HTERT RPE-1 (cell line): Measurements from ENCODE around the gene RTF2.

Experiments used
- in situ Hi-C: fragments of 300-500 bp; cut with MboI; formaldehyde crosslinking; loops from 4 replicates; pipeline ENCODE4 v1.14.3; 2020; ENCODE audit warnings: low sequenced_read_pairs

RTF2 gene, protein sequence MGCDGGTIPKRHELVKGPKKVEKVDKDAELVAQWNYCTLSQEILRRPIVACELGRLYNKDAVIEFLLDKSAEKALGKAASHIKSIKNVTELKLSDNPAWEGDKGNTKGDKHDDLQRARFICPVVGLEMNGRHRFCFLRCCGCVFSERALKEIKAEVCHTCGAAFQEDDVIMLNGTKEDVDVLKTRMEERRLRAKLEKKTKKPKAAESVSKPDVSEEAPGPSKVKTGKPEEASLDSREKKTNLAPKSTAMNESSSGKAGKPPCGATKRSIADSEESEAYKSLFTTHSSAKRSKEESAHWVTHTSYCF

DNA sequence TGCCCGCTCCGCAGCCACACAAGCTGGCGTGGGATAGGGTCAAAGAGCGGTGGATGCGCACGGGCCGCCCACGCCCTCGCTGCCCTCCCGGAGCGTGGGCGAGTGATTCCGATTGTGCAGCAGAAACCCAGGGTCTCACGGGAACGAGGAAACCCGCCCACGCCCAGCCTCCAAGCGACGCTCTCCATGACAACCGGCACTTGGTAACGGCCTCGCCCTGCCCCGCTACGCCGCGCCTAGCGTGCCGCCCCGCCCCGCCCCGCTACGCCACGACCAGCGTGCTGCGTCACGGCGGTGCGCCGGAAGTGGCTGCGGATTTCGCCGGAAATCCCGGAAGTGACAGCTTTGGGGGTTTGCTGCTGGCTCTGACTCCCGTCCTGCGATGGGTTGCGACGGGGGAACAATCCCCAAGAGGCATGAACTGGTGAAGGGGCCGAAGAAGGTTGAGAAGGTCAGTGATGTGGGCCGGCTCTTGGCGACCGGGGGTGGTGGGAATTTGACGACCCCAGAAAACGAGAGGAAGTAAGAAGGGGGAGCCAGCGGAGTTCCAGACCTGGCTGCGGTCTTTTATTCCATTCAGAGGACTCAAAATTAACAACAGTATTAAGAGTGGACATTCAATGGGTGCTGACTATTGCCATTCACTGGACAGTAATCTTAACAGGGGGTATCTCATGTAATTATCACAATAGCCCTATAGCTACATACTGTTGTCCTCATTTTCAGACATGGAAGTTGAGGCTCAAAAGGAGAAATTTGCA is at the start of gene RTF2:
Gene RTF2 (plus strand): TSS at position 312 of the 761 bp plus-strand sequence. CDS start 71 bp downstream, at position 383.
- in situ Hi-C loops = no loop called here

DNA sequence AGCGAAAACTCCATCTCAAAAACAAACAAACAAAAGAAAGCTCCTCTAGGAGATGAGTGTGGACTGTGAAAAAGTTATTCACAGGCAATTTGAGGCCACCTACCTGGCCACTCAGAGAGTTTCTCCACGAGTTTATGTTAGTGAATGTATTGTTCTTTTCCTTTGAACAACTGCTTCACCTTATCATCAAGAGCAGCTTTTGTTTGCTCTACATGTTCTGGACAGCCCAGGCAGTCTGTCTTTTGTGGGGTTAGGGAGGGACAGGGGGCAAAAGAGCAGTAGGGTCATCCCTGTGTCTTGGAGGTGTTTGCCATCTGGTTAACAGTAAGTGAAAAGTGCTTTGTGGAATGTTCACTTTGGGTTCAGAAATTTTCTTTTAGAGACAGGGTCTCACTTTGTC is 48.4 kb upstream of the RTF2 start:
- in situ Hi-C loops = no loop called here

DNA sequence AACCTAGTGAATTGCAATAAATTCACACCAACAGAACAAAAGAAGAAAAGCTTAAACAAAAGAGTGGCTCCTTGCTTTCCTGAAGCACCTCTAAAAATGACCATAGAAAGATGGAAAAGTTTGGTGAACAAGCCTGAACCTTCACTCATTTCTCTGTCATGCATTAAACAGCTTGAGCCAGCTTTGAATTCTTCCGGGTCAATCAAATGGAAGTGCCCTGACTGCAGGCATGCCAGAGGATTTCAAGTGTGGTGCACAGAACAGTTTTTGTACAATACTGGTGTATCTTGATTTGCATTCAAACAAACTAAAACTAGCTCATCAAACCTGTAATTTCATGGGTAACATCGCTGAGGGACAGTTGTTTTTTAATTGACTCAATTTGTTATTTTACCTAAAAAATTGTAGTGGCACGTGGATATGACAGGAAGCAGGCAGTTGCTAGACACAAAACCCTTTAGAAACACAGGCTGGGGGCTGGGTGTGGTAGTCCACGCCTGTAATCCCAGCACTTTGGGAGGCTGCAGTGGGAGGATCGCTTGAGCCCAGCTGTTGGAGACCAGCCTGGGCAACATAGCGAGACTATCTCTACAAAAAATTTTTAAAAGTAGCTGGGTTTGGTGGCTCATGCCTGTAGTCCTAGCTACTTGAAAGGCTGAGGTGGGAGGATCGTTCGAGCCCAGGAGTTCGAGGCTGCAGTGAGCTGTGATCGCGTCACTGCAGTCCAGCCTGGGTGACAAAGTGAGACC is 47.3 kb upstream of the RTF2 start:
- in situ Hi-C loops = no loop called here

DNA sequence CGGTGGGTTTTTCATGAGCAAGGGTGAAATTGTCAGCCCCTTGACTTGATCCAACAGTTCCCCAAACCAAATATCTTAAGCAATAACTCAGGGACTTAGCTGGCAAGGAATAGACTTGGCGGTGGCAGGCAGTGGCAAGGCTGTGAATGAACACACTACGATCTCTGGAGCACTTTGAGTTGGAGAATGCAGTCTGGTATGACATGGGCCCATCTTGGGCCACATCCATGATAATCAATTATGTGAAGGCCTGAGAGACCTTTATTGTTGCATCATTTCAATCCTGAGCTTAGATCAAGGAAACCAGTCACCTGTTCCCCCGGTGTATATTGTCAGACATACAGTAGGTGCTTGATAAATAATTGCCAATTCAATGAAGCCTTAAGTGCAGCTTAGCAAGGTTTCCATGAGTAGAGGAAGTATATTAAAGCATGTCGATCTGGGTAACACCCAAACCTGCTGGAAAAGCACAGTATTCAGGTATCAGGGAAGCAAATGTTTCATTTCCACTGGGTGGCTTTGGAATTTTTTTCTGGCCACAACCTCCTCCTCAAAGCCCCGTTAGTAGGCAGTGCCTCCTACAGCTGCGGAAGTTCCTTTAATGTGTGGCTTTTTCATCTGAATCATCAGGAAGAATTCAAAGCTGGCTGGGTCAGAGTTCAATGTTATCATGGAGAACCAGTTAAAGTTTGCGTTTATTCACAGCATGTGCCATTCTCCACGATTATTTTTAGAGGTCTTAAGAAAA is 46.2 kb upstream of the RTF2 start:
- in situ Hi-C loops = no loop called here

DNA sequence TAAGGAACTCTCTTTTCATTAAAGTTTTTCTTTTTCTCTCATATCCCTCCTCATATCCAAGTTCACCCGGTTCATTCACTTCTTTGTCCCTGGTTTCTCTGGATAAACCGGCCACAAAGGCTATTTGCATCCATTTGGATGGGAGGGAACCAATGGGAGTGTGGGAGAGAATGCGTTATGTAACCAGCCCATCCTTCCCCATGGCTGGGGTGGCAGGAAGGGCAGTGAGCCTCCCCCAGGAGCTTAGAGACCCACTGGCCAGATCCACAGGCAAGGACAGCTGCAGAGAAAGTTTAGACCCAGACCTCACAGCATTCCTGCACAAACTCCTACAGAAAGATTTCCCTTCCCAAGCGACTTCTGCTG is 45.6 kb upstream of the RTF2 start:
- in situ Hi-C loops = no loop called here

DNA sequence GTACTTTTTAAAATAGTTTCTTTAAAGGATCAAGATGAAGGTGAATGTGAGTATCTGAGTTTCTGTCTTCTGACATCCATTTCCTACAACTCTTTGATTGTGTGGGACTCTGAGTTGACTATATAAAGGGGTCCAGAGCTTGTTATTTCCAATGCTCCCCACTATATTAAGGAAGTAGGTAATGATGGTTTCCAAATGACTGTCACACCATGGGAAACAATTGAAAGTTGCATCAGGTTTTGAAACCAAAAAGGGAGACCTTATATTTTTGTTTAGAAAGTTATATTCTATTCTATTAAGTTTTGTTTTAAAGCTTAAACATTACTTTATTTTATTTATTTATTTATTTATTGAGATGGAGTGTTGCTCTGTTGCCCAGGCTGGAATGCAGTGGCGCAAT is 45.2 kb upstream of the RTF2 start:
- in situ Hi-C loops = no loop called here

DNA sequence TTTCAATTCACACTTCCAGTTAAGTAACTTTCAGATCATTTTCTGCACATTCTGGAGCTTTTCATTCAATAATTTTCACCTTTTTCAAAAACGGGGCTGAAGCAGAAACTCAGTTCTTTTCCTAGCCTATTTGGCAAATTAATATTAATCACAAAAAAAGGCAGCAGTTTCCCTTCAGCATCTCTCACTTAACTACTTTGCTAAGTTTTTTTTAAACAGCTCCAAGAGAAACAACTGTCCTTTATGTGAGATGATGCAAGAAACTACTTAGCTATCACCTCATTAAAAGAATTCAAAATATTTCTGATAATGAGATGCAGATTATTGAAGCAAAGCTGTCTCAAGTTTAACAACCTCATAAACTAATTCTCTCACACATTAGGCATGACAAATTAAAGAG is 44.5 kb upstream of the RTF2 start:
- in situ Hi-C loops = no loop called here

DNA sequence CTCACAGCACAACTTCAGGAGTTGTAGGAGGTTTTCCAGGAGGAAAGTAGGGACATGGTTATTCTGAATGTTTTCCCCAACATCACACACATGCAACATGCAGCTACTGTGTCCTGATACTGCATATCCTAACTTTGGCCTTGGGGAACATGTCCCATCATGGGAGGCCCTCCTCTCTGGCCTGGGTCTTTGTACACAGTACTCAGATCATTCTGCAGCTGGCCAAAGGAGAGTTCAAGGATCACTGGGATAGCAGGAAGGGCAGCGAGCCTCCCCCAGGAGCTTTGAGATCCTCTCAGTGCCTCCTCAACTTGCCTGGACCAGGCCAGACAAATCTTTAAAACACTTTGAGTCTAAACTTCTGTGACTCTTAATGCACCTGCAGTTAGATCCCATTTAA is 43.5 kb upstream of the RTF2 start:
- in situ Hi-C loops = no loop called here

DNA sequence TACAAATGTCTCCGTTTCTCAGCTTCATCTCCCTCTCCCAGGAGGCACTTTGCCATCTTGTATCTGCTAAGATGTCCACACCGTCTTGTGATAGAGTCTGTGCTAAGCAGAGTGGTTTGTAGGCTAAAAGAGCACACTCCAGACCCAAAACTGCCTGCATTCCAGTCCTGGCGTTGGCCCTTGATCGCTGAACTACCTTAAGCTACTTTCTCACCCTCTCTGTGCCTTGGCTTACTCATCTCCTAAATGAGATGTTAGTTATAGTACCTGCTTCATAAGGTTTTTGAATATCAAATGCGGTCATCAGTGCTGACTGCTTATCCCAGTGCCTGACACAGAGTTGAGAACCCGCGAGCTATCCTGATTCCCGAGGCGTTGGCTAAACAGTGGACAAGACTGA is 42.4 kb upstream of the RTF2 start:
- in situ Hi-C loops = no loop called here

DNA sequence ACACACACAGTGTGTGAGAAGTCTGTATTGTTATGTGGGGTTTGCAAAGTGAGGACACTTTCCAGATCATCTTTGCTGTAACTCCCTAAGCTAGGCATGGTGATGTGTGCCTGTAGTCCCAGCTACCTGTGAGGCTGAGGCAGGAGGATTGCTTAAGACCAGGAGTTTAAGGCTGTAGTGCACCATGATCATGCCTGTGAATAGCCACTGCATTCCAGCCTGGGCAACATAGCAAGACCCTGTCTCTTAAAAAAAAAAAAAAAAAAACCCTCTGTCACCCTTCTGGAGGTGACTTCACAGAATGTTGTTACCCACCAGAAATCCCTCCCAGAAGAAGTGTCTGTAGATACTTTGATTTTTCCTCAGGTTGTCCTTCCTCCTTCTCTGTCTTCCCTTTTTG is 41.5 kb upstream of the RTF2 start:
- in situ Hi-C loops = no loop called here

DNA sequence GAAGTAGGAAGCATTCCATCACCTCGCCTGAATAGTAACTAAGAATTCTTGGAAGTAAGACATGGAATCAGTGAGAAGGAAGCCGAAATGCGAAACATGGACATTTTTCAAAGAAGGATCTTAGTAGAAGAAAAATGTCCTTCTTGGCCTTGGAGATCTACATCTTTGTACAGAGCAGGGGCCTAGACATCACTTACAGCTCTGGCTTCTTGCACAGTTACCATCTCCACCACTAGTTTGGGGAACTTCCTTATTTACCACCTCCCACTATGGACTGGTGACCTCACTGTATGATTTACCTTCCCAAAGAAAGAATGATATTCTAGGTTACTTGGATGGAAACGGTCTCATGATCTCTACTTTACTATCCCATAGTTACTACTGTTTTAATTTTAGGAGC is 40.6 kb upstream of the RTF2 start:
- in situ Hi-C loops = no loop called here

DNA sequence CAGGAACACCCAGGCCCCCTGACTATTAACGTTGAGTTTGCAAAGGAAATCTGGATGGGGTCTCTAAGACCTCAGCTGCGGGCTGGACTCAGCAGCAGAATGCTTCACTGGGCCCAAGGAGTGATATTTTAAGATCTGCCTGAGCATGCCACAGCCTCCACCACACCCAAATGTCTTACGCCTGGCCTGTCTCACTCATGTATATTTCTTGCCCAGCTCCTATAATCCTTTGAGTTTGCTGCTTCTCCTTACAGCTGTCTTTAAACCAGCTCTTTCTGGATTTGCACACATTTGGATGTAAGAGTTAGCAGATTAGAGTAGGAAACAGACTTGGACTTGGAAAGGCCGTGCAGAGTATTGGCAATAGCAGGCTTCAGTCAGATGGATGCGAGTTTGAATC is 40.0 kb upstream of the RTF2 start:
- in situ Hi-C loops = no loop called here

DNA sequence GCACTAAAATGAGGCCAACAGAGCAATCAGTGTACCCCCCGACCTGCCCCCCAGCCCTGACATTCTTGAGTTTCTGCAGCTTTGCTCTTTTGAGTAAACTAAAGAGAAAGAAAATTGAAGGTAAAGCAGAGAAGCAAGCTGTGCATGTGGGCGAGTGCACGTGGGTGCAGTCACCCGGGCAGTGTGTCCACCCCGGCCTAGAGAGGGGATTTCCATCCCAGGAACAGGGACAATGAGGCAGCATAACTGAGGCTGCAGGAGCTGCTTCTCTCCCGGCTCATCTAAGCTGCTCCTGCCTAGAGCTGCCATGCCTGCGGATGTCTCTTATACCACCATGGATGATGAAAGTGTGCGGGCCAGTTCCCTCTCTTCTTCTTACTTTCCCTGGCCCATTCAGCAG is 39.5 kb upstream of the RTF2 start:
- in situ Hi-C loops = no loop called here

DNA sequence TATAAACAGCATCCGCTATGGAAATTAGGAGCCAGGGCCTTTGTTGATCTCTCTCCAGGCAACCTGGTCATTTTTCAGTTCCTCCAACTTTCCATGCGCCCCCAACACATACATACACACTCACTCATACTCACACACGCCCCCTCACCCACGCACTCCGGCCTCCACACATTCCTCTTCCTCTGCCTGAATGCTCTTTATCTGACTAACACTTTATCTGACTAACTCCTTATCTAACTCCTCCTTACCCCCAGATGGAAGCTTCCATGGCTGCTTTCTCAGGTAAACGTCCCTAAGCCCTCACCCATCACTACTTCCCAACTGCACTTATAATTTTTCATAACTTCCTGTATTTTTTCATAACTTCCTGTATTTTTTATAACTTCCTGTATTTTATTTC is 38.9 kb upstream of the RTF2 start:
- in situ Hi-C loops = no loop called here

DNA sequence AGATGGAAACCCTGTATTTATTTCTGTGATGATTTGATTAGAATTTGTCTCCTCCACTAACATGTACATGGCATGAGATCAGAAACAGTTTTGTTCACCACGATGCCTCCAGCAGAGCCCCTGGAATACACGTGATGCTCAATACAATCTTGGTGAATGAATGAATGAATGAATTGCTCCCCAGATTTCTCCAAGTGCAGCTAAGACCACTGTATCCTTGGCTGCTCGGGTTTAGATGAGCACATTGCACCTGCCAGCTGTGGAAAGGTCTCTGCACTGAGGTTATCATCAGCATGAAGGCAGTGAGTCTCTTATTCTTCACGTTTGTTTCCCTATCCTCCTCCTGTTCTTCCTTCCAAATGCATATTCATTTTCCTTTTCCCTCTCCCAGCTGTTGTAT is 38.5 kb upstream of the RTF2 start:
- in situ Hi-C loops = no loop called here

DNA sequence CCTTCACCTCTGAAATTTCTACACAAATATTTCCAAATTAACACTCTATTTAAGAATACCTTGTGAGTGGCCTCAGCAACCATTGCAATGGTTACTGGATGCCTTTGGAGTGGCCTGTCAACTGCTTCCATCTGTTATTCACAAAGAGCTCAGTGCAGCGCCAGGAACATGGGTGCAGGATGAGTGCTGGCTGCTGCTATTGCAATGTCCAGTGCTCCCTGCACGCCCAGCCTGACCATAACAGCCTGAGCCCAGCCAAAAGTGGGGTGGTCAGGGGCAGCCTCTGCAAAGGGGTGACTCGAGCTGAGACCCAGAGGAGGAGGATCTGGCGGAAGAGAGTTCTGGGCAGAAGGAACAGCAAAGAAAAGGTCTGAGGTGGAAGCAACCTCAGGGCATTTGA is 38.0 kb upstream of the RTF2 start:
- in situ Hi-C loops = no loop called here

DNA sequence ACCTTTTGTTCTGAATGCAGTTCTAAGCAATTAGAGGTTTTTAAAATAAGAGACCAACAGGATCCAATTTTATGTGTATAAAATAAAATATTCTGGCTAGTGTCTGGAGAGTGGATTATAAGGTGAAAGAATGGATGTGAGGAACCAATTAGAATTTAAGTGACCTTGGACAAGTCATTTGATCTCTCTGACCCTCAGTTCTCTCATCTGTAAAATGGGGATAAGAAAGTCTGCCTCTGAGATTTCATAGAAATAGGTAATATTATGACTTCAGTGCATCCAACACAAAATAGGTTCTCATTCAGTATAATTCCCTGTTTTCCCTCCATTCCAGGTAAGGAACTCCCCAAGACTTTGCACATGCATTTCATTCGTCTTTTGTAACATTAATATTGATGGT is 37.5 kb upstream of the RTF2 start:
- in situ Hi-C loops = no loop called here

DNA sequence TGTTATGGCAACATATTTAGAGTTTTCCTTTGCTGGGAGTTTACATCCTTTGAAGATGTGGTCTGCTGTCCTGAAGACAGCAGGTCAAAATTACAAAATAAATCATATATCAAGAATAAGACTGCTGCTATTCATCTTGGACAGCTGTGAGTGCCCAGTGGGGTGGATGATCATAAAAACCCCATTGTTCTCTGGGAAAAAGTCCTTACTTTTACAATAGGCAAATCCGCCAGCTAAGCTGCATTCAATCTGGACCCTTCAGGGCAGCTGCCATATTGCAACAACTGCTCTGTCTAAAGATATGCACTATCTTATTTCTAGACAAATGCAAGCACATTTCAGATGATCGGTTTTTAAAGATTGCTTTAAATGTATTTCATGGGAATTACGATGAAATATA is 37.0 kb upstream of the RTF2 start:
- in situ Hi-C loops = no loop called here

DNA sequence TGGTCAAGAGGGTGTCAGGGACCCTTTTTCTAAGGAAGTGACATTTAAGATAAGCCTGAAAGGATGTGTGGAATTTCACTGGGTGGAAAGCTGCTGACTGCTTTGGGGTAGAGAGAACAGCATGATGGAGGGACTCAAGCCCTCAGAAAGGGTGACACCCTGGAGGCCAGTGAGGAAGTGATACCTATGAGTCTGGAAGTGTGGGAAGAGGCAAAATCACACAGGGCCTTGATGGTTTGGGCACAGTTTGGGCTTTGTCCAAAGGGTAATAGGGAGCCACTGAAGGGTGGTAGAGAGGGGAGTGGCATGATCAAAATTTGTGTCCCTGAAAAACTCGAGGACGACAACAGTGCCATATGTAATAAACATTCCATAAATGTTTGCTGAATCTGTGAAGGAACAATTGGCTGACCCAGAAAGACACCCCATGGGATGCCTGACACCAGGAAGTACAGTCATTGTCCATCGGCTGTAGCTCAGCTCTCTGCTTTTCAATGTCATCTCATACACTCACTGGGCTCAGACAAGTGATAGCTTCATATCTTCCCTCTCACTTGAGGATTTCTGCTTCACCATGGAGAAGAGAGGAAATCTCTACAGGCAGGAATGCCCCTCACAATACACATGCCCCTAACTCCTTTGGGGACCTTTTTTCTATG is 35.1 kb upstream of the RTF2 start:
- in situ Hi-C loops = no loop called here

DNA sequence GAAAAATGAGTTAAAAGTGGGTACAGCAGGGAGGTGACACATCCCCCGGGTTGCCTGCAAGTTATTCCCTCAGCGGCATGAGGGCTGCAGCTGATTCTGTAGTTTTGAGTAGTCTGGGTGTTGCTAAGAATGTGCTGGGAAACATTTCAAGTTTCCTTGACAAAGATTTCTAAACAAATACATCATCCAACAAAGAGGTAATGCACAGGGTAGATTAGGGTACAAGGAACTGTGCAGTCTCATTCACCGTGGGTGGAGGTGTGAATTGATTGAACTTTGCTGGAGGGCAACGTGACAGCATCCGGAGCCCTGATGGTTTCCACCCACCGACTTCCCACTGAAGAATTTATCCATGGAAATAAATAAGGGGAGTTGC is 34.6 kb upstream of the RTF2 start:
- in situ Hi-C loops = no loop called here
